GM21526 (cell line): Measurements from ENCODE around the gene C7orf57.
A peak's percentile ranks its signal among the peaks of the same experiment; 100 is the strongest.
"Not testable (repeated sequence)": the region's sequence is repeated elsewhere in the genome, so short reads cannot be mapped to it uniquely, and the experiment has no call there.

ENCODE experiments used
- ATAC-seq: cut with Tn5 transposase; IDR thresholded peaks from one replicate; pipeline ENCODE4 v1.9.1; 2021; ENCODE audit warnings: moderate library complexity; ENCODE audit not compliant: unreplicated experiment, low FRiP score

Gene C7orf57

GRCh38 chr7:48033922-48034321 lies 1.4 kb upstream of the C7orf57 start:
- no peak for ATAC-seq

DNA sequence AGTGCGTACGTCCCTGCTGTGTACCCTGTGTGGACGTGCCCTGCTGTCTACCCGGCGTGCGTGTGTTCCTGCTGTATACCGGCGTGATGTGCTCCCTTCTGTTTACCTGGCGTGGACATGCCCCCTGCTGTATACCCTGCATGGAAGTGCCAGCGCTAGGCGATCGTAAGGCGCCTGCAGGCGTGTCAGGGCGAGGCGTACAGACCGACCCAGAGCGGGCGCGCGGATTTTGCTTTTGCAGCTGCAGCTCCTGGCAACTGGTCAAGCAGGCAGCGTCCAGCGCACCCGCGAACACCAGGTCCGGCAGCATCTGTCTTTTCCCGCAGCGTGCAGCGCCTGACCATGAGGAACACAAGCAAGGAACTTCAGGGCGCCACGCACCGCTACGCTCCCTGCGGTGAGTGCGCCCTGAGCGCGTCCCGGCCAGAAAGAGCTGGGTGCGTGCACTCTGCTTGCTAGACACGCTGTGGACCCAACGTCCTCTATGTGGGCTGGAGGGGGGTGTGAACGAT lies 680 bp downstream of the C7orf57 start:
- no peak for ATAC-seq

DNA sequence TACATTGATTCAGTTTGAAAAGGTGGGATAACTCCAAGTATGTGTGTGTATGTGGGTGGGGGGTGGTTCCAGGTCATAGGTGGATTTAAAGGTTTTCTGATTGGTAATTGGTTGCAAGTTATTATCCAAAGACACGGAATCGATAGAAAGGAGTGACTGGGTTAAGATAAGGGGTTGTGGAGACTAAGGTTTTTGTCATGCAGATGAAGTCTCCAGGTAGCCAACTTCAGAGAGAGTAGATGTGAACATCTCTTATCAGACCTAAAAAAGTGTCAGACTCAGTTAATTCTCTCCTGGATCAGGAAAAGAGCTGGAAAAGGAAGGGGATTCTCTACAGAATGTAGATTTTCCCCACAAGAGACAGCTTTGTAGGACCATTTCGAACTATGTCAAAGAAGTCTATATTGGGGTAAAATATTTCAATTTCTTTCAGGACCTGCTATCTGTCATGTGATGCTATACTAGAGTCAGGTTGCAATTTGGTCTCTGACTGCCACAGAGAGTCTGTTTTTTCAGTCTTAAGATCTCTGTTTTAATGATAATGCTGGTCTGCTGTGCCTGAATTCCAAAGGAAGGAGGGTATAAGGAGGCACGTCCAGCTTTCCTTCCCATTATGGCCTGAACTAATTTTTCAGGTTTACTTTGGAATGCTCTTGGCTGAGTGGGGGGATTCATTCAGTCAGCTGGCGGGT lies 3.6 kb downstream of the C7orf57 start:
- no peak for ATAC-seq

GRCh38 chr7:48040944-48041652 lies 5.8 kb downstream of the C7orf57 start:
- no peak for ATAC-seq

DNA sequence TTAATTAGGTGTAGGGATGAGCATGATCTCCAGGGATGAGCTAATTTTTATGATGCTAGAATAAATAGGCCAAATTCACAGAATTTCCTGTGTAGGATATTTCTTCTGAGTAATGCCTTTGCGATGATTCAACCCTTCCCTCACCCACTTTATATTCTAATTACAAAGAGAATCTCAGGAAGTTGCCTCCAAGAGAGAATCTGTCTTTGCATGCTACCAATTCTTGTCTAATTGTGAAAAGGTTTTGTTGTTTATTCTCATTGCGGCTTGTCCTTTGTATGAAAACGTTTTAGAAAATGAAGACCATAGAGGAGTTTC lies 6.3 kb downstream of the C7orf57 start:
- no peak for ATAC-seq

DNA sequence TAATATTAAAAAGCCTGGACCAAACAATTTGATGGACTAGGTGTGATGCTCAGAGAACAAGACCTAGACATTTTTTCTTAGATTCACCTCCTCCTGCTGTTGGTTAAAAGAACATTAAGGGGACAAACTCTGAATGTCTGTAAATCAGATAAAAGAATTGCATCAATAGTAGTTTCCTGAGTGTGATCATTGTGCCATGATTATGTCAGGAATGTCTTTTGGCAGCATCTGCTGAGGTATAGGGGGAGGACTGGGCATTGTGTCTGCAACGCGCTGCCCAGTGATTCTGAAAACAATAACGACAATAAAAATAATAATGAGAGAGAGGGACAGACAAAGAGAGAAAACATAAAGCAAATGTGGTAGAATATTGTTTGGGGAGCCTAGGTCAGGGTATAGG lies 6.9 kb downstream of the C7orf57 start:
- no peak for ATAC-seq

GRCh38 chr7:48042636-48043035 lies 7.3 kb downstream of the C7orf57 start:
- ATAC-seq: no peak

DNA sequence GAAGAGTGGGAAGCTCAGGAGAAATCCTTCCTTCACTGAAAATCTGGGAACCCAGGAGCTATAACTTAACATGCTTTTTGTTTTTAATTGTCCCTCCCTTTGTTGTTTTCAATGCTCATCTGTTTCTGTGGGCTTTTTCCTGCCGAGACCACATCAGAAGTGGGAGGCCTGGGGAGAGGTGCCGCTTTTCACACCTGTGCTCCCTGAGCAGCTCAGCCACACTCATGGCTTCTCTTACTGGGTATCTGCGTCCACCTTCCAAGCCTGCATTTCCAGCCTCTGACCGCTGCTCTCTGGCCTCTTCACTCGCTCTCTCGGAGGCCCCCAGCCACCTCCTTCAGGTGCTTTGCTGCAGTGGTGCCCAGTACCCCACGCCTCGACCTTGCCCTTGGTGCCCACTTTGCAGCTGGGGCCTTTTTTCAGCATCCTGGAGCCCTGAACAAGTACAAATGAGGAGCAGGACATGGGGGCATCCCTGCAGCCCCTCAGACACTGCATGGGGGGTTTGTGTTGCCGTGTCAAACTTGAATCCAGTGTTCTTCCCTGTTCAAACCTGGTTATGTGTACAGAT lies 9.9 kb downstream of the C7orf57 start:
- no peak for ATAC-seq

DNA sequence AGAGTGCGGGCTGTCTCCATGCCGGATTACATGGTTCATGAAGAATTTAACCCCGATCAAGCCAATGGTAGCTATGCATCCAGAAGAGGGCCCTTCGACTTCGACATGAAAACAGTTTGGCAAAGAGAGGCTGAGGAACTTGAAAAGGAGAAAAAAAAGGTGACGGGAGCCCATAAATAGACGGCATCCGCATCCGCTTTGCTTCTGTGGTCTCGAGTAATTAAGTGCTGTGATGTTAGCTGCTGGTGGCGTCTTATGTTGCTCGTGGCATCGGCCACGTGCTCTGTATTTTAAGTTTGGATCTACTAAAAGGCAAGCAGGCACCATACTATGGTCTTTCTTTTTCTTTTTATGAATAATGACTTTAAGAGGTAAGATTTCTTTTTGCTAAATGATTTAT lies 11.1 kb downstream of the C7orf57 start:
- ATAC-seq: no peak

GRCh38 chr7:48048113-48048512 lies 12.8 kb downstream of the C7orf57 start:
- no peak for ATAC-seq

GRCh38 chr7:48049850-48050249 lies 14.5 kb downstream of the C7orf57 start:
- ATAC-seq: no peak

- ATAC-seq: peak; percentile 77
Observed at GRCh38 chr7:48052748-48053147, 17.4 kb downstream of the C7orf57 start.

DNA sequence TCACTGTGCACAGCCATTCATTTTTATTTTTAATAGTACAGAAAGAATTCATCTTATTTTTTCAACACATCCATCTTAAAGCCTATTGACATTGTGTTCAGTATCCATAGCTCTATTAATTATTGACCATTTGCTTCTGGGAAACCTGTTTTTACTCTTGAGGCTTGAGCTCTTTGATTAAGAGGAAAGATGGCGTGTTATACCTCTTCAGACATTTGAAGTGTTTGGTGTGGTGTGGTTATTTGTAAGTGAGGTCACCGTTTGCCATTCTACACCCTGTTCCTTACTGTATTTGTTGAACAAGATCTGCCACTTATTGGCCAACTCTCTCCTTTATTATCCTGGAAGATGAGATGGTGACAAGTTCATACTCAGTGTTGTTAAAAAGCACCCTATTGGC lies 18.4 kb downstream of the C7orf57 start:
- ATAC-seq: no peak

- ATAC-seq: no peak
Observed at GRCh38 chr7:48058990-48059389, 23.6 kb downstream of the C7orf57 start.

GRCh38 chr7:48059706-48060105 lies 24.4 kb downstream of the C7orf57 start:
- ATAC-seq: no peak

DNA sequence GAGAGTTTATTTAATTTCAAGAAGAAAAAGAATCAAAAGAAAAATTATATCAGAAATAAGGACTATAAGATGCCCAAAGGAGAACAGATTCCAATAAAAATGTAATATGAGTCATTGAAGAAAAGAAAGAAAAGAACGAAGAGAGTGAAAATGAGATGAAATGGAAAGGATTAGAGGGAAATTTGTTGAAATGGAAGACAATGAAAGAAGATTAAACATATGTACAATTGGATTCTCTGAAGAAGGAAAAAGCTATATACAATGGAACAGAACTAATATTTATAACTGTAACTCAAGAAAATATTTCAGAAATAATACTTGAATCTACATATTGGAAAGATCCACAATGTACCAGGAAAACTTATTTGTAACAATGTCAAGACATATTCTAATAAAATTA lies 28.6 kb downstream of the C7orf57 start:
- no peak for ATAC-seq

- ATAC-seq: no peak
Observed at GRCh38 chr7:48067475-48067874, 32.1 kb downstream of the C7orf57 start.

DNA sequence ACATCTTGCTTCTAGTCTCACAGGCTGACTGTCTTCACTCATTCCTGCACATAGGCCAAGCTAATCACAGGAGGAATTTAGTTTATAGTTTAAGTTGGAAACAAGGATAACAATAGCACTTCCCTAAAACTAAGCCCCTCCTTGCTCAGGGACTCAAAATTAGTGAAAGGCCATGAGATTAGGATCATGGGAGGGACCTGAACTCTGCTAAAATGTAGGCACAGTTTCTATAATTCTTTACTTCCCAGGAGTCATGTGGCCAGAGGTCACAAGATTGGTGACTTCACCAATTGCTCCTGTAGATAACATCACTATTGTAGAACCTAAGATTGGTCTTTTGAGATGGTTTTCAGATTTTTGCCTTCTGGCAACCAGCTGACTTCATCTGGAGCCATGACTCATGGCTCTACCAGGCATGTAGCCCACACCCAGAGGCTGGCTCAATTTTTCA lies 38.9 kb downstream of the C7orf57 start:
- no peak for ATAC-seq

DNA sequence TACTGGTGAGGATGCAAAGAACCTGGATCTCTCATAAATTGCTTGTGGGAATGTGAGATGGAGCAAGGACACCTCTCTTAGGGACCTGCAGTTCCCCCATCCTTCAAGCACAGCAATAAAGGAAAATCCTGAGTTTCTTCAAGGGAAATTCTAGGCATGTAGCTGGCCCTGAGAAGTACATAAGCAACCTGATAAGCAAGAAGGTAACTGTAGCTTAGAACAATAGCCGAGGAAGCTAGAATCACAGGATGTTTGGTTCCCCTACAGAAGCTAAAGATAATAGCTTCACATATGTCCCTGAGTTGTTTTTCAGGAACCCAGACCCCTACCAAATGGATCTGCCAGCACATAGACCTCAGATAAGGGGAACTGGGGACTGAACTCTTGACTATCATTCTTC lies 42.1 kb downstream of the C7orf57 start:
- no peak for ATAC-seq

- no peak for ATAC-seq
Observed at GRCh38 chr7:48078470-48078869, 43.1 kb downstream of the C7orf57 start.

- not testable (repeated sequence) for ATAC-seq
Observed at GRCh38 chr7:48082378-48082777, 47.0 kb downstream of the C7orf57 start.
